Measurements from ENCODE around the gene ZNF318.

ZNF318 gene

GRCh38 chr6:43407296-43407695, 37.8 kb upstream of the ZNF318 start:
- H3K4me3 ChIP-seq (replicated peaks; ENCODE audit: low read depth, low read length) = no peak overlapping the region
- TF ChIP-seq CTCF (IDR thresholded peaks at IDR 0.05; ENCODE audit: low read length, missing control alignments) = no peak
- no peak for DNase-seq (ENCODE audit: low read depth)

DNA sequence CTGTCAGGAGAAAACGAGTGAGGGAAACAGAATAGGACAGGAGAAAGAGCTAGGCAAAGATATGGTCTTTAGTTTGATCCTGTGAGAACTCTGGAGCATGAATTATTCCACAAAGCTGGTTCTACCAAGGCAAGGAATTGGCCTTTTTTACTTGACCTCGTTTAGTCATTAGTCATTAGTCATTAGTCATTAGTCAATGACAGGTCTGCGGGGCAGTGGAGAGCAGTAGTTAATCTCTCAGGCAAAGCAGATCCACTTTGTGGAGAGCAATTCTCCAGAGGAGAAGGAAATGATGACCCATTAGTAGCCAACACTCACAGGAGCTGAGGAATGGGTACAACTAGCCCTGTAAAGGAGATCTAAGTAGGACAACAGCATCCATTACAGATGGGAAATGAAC, 35.9 kb upstream of the ZNF318 start:
- no peak overlapping the region for H3K4me3 ChIP-seq (replicated peaks; ENCODE audit: low read depth, low read length)
- peak; percentile 6 for DNase-seq (ENCODE audit: low read depth)
- no peak for TF ChIP-seq CTCF (IDR thresholded peaks at IDR 0.05; ENCODE audit: low read length, missing control alignments)

GRCh38 chr6:43402820-43403219, 33.4 kb upstream of the ZNF318 start:
- TF ChIP-seq CTCF (IDR thresholded peaks at IDR 0.05; ENCODE audit: low read length, missing control alignments) = no peak
- no peak for DNase-seq (ENCODE audit: low read depth)
- H3K4me3 ChIP-seq (replicated peaks; ENCODE audit: low read depth, low read length) = no peak overlapping the region

GRCh38 chr6:43401730-43402129, 32.3 kb upstream of the ZNF318 start:
- no peak overlapping the region for H3K4me3 ChIP-seq (replicated peaks; ENCODE audit: low read depth, low read length)
- no peak for DNase-seq (ENCODE audit: low read depth)
- no peak for TF ChIP-seq CTCF (IDR thresholded peaks at IDR 0.05; ENCODE audit: low read length, missing control alignments)

- no peak for TF ChIP-seq CTCF (IDR thresholded peaks at IDR 0.05; ENCODE audit: low read length, missing control alignments)
- H3K4me3 ChIP-seq (replicated peaks; ENCODE audit: low read depth, low read length) = no peak overlapping the region
- DNase-seq (ENCODE audit: low read depth) = no peak
Observed at GRCh38 chr6:43399932-43400487, 30.6 kb upstream of the ZNF318 start.

DNA sequence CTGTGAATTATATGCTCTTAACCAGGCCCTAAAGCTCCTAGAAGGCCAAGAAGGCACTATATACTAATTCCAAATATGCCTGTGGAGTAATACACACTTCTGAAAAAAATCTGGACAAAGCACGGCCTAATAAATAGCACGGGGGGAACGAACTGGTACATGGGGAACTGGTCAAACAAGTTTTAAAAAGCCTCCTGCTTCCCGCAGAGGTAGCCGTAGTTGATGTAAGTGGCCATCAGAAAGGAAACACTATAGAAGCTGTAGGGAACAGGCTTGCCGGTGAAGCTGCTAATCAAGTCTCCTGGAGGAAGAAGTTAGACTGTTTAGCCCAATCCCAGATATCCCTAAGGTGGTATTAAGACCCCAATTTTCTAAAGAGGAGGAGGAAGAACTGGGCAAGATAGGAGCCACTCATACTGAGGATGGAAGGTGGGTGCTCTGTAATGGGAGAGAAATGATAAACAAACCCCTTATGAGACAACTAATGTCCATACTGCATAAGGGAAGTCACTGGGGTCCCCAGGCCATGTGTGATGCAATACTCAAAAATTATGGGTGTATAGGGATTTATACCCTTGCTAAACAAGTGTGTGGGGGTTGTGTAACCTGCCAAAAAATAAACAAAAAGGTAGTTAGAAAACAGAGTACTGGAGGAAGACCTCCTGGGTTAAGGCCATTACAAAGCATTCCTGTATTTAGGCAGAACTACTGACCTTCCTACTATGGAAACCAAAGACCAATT, 27.1 kb upstream of the ZNF318 start:
- no peak for DNase-seq (ENCODE audit: low read depth)
- TF ChIP-seq CTCF (IDR thresholded peaks at IDR 0.05; ENCODE audit: low read length, missing control alignments) = no peak
- H3K4me3 ChIP-seq (replicated peaks; ENCODE audit: low read depth, low read length) = no peak overlapping the region

GRCh38 chr6:43395776-43396175, 26.3 kb upstream of the ZNF318 start:
- no peak for DNase-seq (ENCODE audit: low read depth)
- no peak for TF ChIP-seq CTCF (IDR thresholded peaks at IDR 0.05; ENCODE audit: low read length, missing control alignments)
- H3K4me3 ChIP-seq (replicated peaks; ENCODE audit: low read depth, low read length) = no peak overlapping the region
